Upper lobe of left lung (tissue), 4 donors: ENCODE measurements around the gene TRUB2.

Experiments used
- CTCF ChIP-seq, 6 experiments: fragments of 450-650 bp in 4 of 6; fragments of 200-600 bp in 2 of 6; sonication (generic) in 2 of 6; IDR thresholded peaks; one replicate each; pipeline ENCODE4 v1.5.1; 2016 to 2019; ENCODE audit warnings: antibody characterized with exemption in 6 of 6
- POLR2A ChIP-seq, 4 donors: fragments of 450-650 bp; IDR thresholded peaks; one replicate each; pipeline ENCODE4 v1.5.1; 2016 to 2017; ENCODE audit warnings: antibody characterized with exemption in 4 of 4, mild to moderate bottlenecking in 2 of 4

DNA sequence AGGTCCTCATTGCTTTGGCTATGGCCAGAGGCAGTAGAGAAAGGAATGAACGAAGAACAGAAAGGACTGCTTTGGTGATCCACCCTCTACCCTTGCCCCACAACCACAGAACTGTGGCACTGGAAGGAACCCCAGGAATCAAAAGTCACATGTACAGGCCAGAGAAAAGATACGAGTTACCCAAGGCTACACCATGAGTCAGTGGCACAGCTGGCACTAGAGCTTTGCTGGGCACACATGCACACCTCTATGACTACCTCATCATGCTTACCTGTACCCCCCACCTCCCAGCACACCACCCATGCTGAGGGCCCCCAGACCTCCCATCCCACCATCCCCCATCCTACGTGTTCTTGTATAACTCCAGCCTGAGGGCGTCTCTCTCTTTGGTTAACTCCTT lies 59.6 kb downstream of the TRUB2 start:
- no peak for TF ChIP-seq CTCF (IDR thresholded peaks at IDR 0.05)
- no peak for TF ChIP-seq POLR2A (IDR thresholded peaks at IDR 0.05)
